Measurements from ENCODE around the gene TRAF2. TPM values are rescaled to one million over a fixed set of nuclear protein-coding genes. Genes with fewer than 3 reads are reported as not detected.

Gene TRAF2
- total and polyA plus RNA-seq, 10 donors: 13.6 to 49.7 (median 24.3) TPM

DNA sequence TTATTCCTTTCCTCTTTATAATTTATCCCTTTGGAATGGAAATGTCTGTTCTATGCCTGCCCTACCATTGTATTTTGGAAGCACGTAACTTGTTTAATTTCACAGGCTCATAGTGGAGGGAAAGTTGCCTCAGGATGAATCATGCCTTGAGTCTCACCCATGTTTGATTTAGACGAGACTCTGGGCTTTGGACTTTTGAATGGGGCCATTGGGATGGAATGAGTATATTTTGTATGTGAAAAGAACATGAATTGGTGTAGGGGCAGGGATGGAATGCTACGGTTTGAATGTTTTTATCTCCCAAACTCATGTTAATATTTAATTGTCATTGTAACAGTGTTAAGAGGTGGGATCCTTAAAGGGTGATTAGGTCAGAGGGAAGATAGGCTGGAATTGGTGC is 48.0 kb downstream of the TRAF2 start:
- Histone ChIP-seq H3K27me3 (replicated peaks in 1 of 7) (no peaks in the 10 kb centered on the region), H3K27ac (no peak overlapping the region), H3K9me3 (no peaks in the 10 kb centered on the region), H3K4me1 (peaks cover 4 to 33% (median 18%) of the 10 kb centered on the region in 6 donors), H3K4me3 (no peak overlapping the region), H3K36me3 (peaks cover 0 to 23% (median under 1%) of the 10 kb centered on the region in 6 donors)
- DNase-seq: no peak
- 93 to 96% (median 95%) methylated on average over 3 of the region's 3 CpGs for WGBS, 5 donors
- intact Hi-C loops (cut with DNase I; ENCODE audit: low total_unique reads): no loop called here
- TF ChIP-seq POLR2AphosphoS5 (IDR thresholded peaks at IDR 0.05) (no peak), POLR2A (IDR thresholded peaks at IDR 0.05) (no peak)
- TF ChIP-seq, protein P1, sequence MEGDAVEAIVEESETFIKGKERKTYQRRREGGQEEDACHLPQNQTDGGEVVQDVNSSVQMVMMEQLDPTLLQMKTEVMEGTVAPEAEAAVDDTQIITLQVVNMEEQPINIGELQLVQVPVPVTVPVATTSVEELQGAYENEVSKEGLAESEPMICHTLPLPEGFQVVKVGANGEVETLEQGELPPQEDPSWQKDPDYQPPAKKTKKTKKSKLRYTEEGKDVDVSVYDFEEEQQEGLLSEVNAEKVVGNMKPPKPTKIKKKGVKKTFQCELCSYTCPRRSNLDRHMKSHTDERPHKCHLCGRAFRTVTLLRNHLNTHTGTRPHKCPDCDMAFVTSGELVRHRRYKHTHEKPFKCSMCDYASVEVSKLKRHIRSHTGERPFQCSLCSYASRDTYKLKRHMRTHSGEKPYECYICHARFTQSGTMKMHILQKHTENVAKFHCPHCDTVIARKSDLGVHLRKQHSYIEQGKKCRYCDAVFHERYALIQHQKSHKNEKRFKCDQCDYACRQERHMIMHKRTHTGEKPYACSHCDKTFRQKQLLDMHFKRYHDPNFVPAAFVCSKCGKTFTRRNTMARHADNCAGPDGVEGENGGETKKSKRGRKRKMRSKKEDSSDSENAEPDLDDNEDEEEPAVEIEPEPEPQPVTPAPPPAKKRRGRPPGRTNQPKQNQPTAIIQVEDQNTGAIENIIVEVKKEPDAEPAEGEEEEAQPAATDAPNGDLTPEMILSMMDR (IDR thresholded peaks at IDR 0.05 in 8 of 11, conservative IDR thresholded peaks at IDR 0.05 in 3 of 11): no peak

GRCh38 chr9:136935651-136936050 is 49.3 kb downstream of the TRAF2 start:
- peaks cover 8 to 46% (median 28%) of the 10 kb centered on the region in 6 donors for H3K4me1 ChIP-seq
- intact Hi-C loops (cut with DNase I; ENCODE audit: low total_unique reads): no loop called here
- H3K27me3 ChIP-seq (replicated peaks in 1 of 7): no peaks in the 10 kb centered on the region
- DNase-seq: no peak
- H3K36me3 ChIP-seq: peaks cover 1 to 28% (median 14%) of the 10 kb centered on the region in 6 donors
- no peak overlapping the region for H3K4me3 ChIP-seq
- WGBS, 5 donors: 50 to 82% (median 58%) methylated on average over 3 of the region's 3 CpGs
- no peak overlapping the region for H3K27ac ChIP-seq
- H3K9me3 ChIP-seq: no peaks in the 10 kb centered on the region
- TF ChIP-seq POLR2A (IDR thresholded peaks at IDR 0.05) (no peak), POLR2AphosphoS5 (IDR thresholded peaks at IDR 0.05) (no peak)
- TF ChIP-seq, protein P1 (IDR thresholded peaks at IDR 0.05 in 8 of 11, conservative IDR thresholded peaks at IDR 0.05 in 3 of 11): no peak

DNA sequence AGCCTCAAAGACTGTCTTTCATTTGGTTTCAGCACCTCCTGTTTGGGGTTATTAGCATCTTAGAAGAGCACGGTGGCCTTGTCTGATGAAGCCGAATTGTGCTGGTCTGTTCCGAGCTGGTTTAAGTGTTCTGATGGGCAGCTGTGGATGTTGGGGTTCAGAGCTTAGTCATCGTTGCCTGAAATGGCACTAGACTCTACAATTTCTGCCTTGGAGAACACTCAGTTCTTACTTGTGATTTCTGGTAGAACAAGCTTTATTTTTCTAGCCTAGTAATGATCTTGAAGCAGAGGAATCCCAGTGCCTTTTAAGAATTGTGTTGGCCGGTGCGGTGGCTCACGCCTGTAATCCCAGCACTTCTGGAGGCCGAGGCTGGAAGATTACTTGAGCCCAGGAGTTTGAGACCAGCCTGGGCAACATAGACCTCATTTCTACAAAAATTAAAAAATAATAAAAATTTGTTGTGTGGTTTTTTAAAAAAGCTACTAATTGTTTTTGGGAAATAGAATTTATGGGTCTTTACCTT is 50.4 kb downstream of the TRAF2 start:
- intact Hi-C loops (cut with DNase I; ENCODE audit: low total_unique reads): no loop called here

More for the DNA sequence above, 50.4 kb downstream of the TRAF2 start:
- peaks cover 4 to 38% (median 25%) of the 10 kb centered on the region in 6 donors for H3K36me3 ChIP-seq
- no peaks in the 10 kb centered on the region for H3K27me3 ChIP-seq (replicated peaks in 1 of 7)
- WGBS, 5 donors: 85 to 95% (median 92%) methylated on average over 8 of the region's 8 CpGs
- H3K4me3 ChIP-seq: no peak overlapping the region
- no peak for DNase-seq
- H3K9me3 ChIP-seq: no peaks in the 10 kb centered on the region
- peak overlapping the region in 1 of 8 donors; percentile 72 for H3K27ac ChIP-seq
- TF ChIP-seq POLR2A (IDR thresholded peaks at IDR 0.05) (no peak), POLR2AphosphoS5 (IDR thresholded peaks at IDR 0.05) (no peak)
- TF ChIP-seq, protein P1 (IDR thresholded peaks at IDR 0.05 in 8 of 11, conservative IDR thresholded peaks at IDR 0.05 in 3 of 11): no peak
- peaks cover 8 to 57% (median 36%) of the 10 kb centered on the region in 6 donors for H3K4me1 ChIP-seq

All from spleen (tissue), 11 donors.